GM19468 (cell line): Measurements from ENCODE around the gene NECTIN1.

Experiments
- ATAC-seq: cut with Tn5 transposase; IDR thresholded peaks from one replicate; pipeline ENCODE4 v1.9.1; 2021; ENCODE audit warnings: mild to moderate bottlenecking, moderate library complexity, moderate number of reproducible peaks; ENCODE audit not compliant: unreplicated experiment; ENCODE audit errors: extremely low read depth

Gene NECTIN1

GRCh38 chr11:119755356-119756071 lies 26.5 kb upstream of the NECTIN1 start:
- ATAC-seq, result no peak

- ATAC-seq, result no peak
Observed at GRCh38 chr11:119754656-119755355, 25.8 kb upstream of the NECTIN1 start.

GRCh38 chr11:119754199-119754598 lies 25.2 kb upstream of the NECTIN1 start:
- ATAC-seq, result no peak

GRCh38 chr11:119752946-119753345 lies 23.9 kb upstream of the NECTIN1 start:
- no peak for ATAC-seq

GRCh38 chr11:119752345-119752871 lies 23.4 kb upstream of the NECTIN1 start:
- ATAC-seq, result peak; percentile 8

GRCh38 chr11:119750056-119750455 lies 21.1 kb upstream of the NECTIN1 start:
- no peak for ATAC-seq

- no peak for ATAC-seq
Observed at GRCh38 chr11:119749006-119749565, 20.1 kb upstream of the NECTIN1 start.

GRCh38 chr11:119747868-119748660 lies 19.1 kb upstream of the NECTIN1 start:
- no peak for ATAC-seq

- ATAC-seq, result no peak
Observed at GRCh38 chr11:119745776-119746535, 17.0 kb upstream of the NECTIN1 start.

GRCh38 chr11:119745112-119745511 lies 16.1 kb upstream of the NECTIN1 start:
- no peak for ATAC-seq

GRCh38 chr11:119744577-119744976 lies 15.6 kb upstream of the NECTIN1 start:
- no peak for ATAC-seq

- ATAC-seq, result no peak
Observed at GRCh38 chr11:119743006-119743405, 14.0 kb upstream of the NECTIN1 start.

GRCh38 chr11:119742263-119742861 lies 13.4 kb upstream of the NECTIN1 start:
- no peak for ATAC-seq

- no peak for ATAC-seq
Observed at GRCh38 chr11:119741369-119742262, 12.6 kb upstream of the NECTIN1 start.

GRCh38 chr11:119739975-119740374 lies 11.0 kb upstream of the NECTIN1 start:
- ATAC-seq, result no peak

GRCh38 chr11:119739021-119739703 lies 10.2 kb upstream of the NECTIN1 start:
- no peak for ATAC-seq

- ATAC-seq, result no peak
Observed at GRCh38 chr11:119738059-119738439, 9.0 kb upstream of the NECTIN1 start.
